ENCODE measurements around the gene LENEP. TPM values are rescaled to one million over a fixed set of nuclear protein-coding genes. Genes with fewer than 3 reads are reported as not detected.

LENEP gene
- total RNA-seq, 1 experiment from 2014 or later, result 2.8 TPM

- Histone ChIP-seq H3K23ac (ENCODE audit: insufficient read length, low read depth, low read length) (no peak overlapping the region), H3K23me2 (ENCODE audit: insufficient read length, low read depth, low read length, poor library complexity, severe bottlenecking) (peaks cover 16% of the 10 kb centered on the region), H3T11ph (ENCODE audit: low read length) (no peak overlapping the region), H3K9me3 (ENCODE audit: control insufficient read depth, low read depth, low read length) (no peaks in the 10 kb centered on the region), H2BK12ac (ENCODE audit: insufficient read length, low read depth, low read length) (no peak overlapping the region), H3K18ac (ENCODE audit: insufficient read length, low read depth, low read length) (peak overlapping the region; percentile 56), H3K4me1 (ENCODE audit: insufficient read depth, low read length) (peaks cover 6% of the 10 kb centered on the region; the same call in 1 of the 2 replicates), H2AFZ (ENCODE audit: low read length) (no peak overlapping the region), H4K5ac (ENCODE audit: insufficient read length, low read depth, low read length) (no peak overlapping the region), H4K91ac (ENCODE audit: insufficient read length, low read depth, low read length) (no peak overlapping the region), H4K20me1 (ENCODE audit: control insufficient read depth, insufficient read depth, insufficient read length) (no peaks in the 10 kb centered on the region), H3K27me3 (ENCODE audit: insufficient read depth, low read length) (no peaks in the 10 kb centered on the region), H3K4me2 (ENCODE audit: insufficient read depth, insufficient read length, low read length) (peak overlapping the region; percentile 94), H2AK5ac (ENCODE audit: insufficient read length, low read length) (no peak overlapping the region), H3K27ac (ENCODE audit: insufficient read length, low read depth, low read length) (no peak overlapping the region), H2BK120ac (ENCODE audit: low read depth, low read length, poor library complexity, severe bottlenecking) (no peak overlapping the region), H3K9ac (ENCODE audit: extremely low read depth, insufficient read length, low read length) (peak overlapping the region; percentile 58), H4K8ac (replicated peaks; ENCODE audit: insufficient read length, low read depth, low read length) (no peak overlapping the region), H3K14ac (ENCODE audit: insufficient read depth, low read length) (peak overlapping the region; percentile 62), H2BK5ac (ENCODE audit: insufficient read length, low read length) (no peak overlapping the region), H3K4ac (ENCODE audit: low read depth, low read length) (no peak overlapping the region), H2BK15ac (ENCODE audit: low read depth, low read length) (no peak overlapping the region), H2BK20ac (ENCODE audit: low read depth, low read length, poor library complexity, severe bottlenecking) (no peak overlapping the region), H3K79me1 (ENCODE audit: insufficient read depth, low read depth, low read length, poor library complexity, severe bottlenecking) (no peaks in the 10 kb centered on the region), H3K79me2 (ENCODE audit: insufficient read depth, low read length) (no peaks in the 10 kb centered on the region; the same call in 1 of the 2 replicates), H3K56ac (ENCODE audit: insufficient read length, low read depth, low read length) (no peak overlapping the region)
- Mint-ChIP-seq H3K9me3 (no peaks in the 10 kb centered on the region), H3K4me1 (peaks cover 55 to 67% of the 10 kb centered on the region in 2 experiments), H3K36me3 (ENCODE audit: insufficient read depth in 1 of 3, low read depth in 3 of 3) (peaks cover 8 to 27% (median 23%) of the 10 kb centered on the region in 3 experiments; a peak in 6 of 7 replicates), H3K4me3 (peak overlapping the region; percentile 83 to 97), H3K27ac (peak overlapping the region; percentile 98 to 99 (median 99)), H3K27me3 (ENCODE audit: low read depth) (no peaks in the 10 kb centered on the region)
- no peak for DNase-seq
- TF ChIP-seq CTCF (conservative IDR thresholded peaks at IDR 0.05), result no peak
- WGBS (ENCODE audit: extremely low coverage, insufficient read length, low lambda C conversion rate), result no CpG with 5 or more reads among the region's 6 CpGs
Measured at GRCh38 chr1:154956544-154956941, 36.8 kb upstream of the LENEP start.
